ENCODE results near the gene PRKCA.

DNA sequence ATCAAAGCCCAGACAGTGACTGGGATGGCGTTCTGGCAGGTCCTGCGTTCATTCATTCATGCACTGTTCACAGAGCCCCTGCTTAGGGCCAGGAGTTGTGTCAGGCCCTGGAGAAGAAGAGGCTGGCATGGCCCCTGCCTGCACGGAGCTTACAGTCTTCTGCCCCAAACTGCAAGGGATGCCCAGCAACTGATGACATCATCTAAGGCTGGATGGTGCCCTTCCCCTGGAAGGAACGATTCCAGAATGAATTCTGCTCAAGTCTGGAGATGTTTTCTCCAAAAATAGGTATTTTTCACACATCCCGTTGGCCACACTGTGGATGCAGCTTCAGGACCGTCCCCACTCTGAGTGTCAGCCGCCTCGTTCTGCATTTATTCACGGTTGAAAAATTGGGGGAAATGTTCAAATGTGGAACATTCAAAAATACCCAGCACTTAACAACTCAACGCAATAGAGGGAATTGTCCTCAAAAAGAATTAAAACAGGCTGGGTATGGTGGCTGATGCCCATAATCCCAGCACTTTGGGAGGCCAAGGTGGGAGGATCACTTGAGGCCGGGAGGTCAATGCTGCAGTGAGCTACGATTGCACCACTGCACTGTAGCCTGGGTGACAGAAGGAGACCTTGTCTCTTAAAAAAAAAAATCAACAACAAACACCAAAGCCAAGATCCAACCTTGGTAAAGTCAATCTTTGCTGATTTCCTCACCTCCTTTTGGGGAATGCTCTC is 508.7 kb downstream of the PRKCA start:
- TF ChIP-seq CTCF (IDR thresholded peaks at IDR 0.05) (no peak), POLR2AphosphoS5 (IDR thresholded peaks at IDR 0.05) (no peak), POLR2A (IDR thresholded peaks at IDR 0.05) (no peak)
